PC-9 (cell line): Measurements from ENCODE around the gene LARP4B. TPM values are rescaled to one million over a fixed set of nuclear protein-coding genes. Genes with fewer than 3 reads are reported as not detected.

Experiments
- BruUV-seq: library from RNA; stranded (reverse); fragments of 400-500 nt; replicated peaks from 2 replicates; lab custom pipeline; 2021; lab: Mats Ljungman, UMichigan
- CTCF ChIA-PET: fragments of 300-600 bp; sonication (Branson Sonifier 250); formaldehyde crosslinking; loops from one replicate; lab custom pipeline; 2022; ENCODE audit warnings: antibody characterized with exemption; lab: Charles Lee
- POLR2A ChIA-PET: fragments of 300-600 bp; sonication (Branson Sonifier 250); formaldehyde crosslinking; loops from one replicate; lab custom pipeline; 2022; ENCODE audit warnings: antibody characterized with exemption; ENCODE audit not compliant: unreplicated experiment; lab: Charles Lee
- DNase-seq, 2 experiments: peaks; one replicate each; pipeline versions ENCODE4 v3.0.0 to v3.0.0-alpha.2; 2015 to 2022; ENCODE audit warnings: mixed read lengths in 1 of 2
- H2AFZ ChIP-seq: fragments of 200-600 bp; sonication (generic); 2 replicates; pipeline ENCODE4 v1.8.1; 2017; ENCODE audit warnings: antibody characterized with exemption
- H3F3A ChIP-seq: fragments of 200-600 bp; sonication (generic); 2 replicates; pipeline ENCODE4 v1.8.1; 2017; ENCODE audit warnings: antibody characterized with exemption, mild to moderate bottlenecking, low read depth; ENCODE audit not compliant: insufficient read depth
- H3K27ac ChIP-seq: fragments of 200-600 bp; sonication (generic); 2 replicates; pipeline ENCODE4 v1.6.1; 2016; ENCODE audit warnings: mixed run types
- H3K27me3 ChIP-seq: fragments of 200-600 bp; sonication (generic); 2 replicates; pipeline ENCODE4 v1.6.1; 2016; ENCODE audit warnings: low read depth, mixed run types; ENCODE audit not compliant: insufficient read depth
- H3K36me3 ChIP-seq: fragments of 200-600 bp; sonication (generic); 2 replicates; pipeline ENCODE4 v1.6.1; 2016; ENCODE audit warnings: low read depth, mixed run types
- H3K4me1 ChIP-seq: fragments of 200-600 bp; sonication (generic); replicated peaks from 2 replicates; pipeline ENCODE4 v1.6.1; 2016; ENCODE audit warnings: mixed run types; ENCODE audit not compliant: insufficient read depth
- H3K4me2 ChIP-seq: fragments of 200-600 bp; sonication (generic); 2 replicates; pipeline ENCODE4 v1.6.1; 2017; ENCODE audit warnings: mixed run types
- H3K4me3 ChIP-seq: fragments of 200-600 bp; sonication (generic); 2 replicates; pipeline ENCODE4 v1.6.1; 2016; ENCODE audit warnings: mixed run types
- H3K79me2 ChIP-seq: fragments of 200-600 bp; sonication (generic); 2 replicates; pipeline ENCODE4 v1.6.1; 2017; ENCODE audit warnings: low read depth, mixed run types
- H3K9me2 ChIP-seq: fragments of 200-600 bp; sonication (generic); 2 replicates; pipeline ENCODE4 v1.8.1; 2017; ENCODE audit warnings: mild to moderate bottlenecking; ENCODE audit not compliant: insufficient read depth
- H3K9me3 ChIP-seq: fragments of 200-600 bp; sonication (generic); 2 replicates; pipeline ENCODE4 v1.8.1; 2016; ENCODE audit warnings: low read depth; ENCODE audit not compliant: insufficient read depth
- H4K20me1 ChIP-seq: fragments of 200-600 bp; sonication (generic); 2 replicates; pipeline ENCODE4 v1.8.1; 2017; ENCODE audit not compliant: insufficient read depth
- EZH2 ChIP-seq: fragments of 200-600 bp; sonication (generic); IDR thresholded peaks from 2 replicates; pipeline ENCODE4 v1.8.0; 2017; ENCODE audit warnings: antibody characterized with exemption, low read depth
- intact Hi-C: fragments of 100-400 bp; cut with micrococcal nuclease; formaldehyde crosslinking; loops from one replicate; pipeline ENCODE4 v1.10.0; 2022; ENCODE audit not compliant: unreplicated experiment
- total RNA-seq: library from RNA; stranded (reverse); gene quantifications from 2 replicates; pipeline ENCODE4 v1.2.3, GENCODE V29; 2021
- TF ChIP-seq, protein P1 (sequence below): fragments of 200-600 bp; sonication (generic); conservative IDR thresholded peaks from 2 replicates; pipeline ENCODE4 v1.6.1; 2017; ENCODE audit warnings: mixed run types, antibody characterized with exemption, mild to moderate bottlenecking, moderate library complexity

LARP4B gene
- total RNA-seq, 1 experiment from 2014 or later = 93.4 TPM

- H3K79me2 ChIP-seq = 0 out of 2 replicates have a peak, but pooled peaks cover 7% of the 10 kb centered on the region
- DNase-seq = no peak
- ChIA-PET CTCF (no interaction called here), POLR2A (no interaction called here)
- H3K9me2 ChIP-seq = no peaks in the 10 kb centered on the region
- no peaks in the 10 kb centered on the region for H3K27me3 ChIP-seq
- no peak overlapping the region for H3K4me2 ChIP-seq
- no peak overlapping the region for H2AFZ ChIP-seq
- H3K4me1 ChIP-seq = no peaks in the 10 kb centered on the region
- TF ChIP-seq EZH2 = no peak
- TF ChIP-seq, protein P1, sequence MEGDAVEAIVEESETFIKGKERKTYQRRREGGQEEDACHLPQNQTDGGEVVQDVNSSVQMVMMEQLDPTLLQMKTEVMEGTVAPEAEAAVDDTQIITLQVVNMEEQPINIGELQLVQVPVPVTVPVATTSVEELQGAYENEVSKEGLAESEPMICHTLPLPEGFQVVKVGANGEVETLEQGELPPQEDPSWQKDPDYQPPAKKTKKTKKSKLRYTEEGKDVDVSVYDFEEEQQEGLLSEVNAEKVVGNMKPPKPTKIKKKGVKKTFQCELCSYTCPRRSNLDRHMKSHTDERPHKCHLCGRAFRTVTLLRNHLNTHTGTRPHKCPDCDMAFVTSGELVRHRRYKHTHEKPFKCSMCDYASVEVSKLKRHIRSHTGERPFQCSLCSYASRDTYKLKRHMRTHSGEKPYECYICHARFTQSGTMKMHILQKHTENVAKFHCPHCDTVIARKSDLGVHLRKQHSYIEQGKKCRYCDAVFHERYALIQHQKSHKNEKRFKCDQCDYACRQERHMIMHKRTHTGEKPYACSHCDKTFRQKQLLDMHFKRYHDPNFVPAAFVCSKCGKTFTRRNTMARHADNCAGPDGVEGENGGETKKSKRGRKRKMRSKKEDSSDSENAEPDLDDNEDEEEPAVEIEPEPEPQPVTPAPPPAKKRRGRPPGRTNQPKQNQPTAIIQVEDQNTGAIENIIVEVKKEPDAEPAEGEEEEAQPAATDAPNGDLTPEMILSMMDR = no peak
- H3F3A ChIP-seq = peaks cover 9% of the 10 kb centered on the region; the same call in 1 of the 2 replicates
- H4K20me1 ChIP-seq = peaks cover 19% of the 10 kb centered on the region
- no peak overlapping the region for H3K4me3 ChIP-seq
- intact Hi-C loops = no loop called here
- no peaks in the 10 kb centered on the region for H3K36me3 ChIP-seq
- no peaks in the 10 kb centered on the region for H3K9me3 ChIP-seq
- no peak overlapping the region for H3K27ac ChIP-seq
- BruUV-seq = no TSS peak
Measured at GRCh38 chr10:871951-872403, 59.5 kb downstream of the LARP4B start.

GRCh38 chr10:870564-871166 is 60.8 kb downstream of the LARP4B start:
- Histone ChIP-seq H3K4me2 (no peak overlapping the region), H2AFZ (no peak overlapping the region), H3F3A (peaks cover 6% of the 10 kb centered on the region; the same call in 1 of the 2 replicates), H3K36me3 (no peaks in the 10 kb centered on the region), H3K27ac (no peak overlapping the region), H3K4me1 (no peaks in the 10 kb centered on the region), H4K20me1 (peaks cover 19% of the 10 kb centered on the region), H3K9me3 (no peaks in the 10 kb centered on the region), H3K27me3 (no peaks in the 10 kb centered on the region), H3K79me2 (0 out of 2 replicates have a peak, but pooled peaks cover 7% of the 10 kb centered on the region), H3K4me3 (no peak overlapping the region), H3K9me2 (no peaks in the 10 kb centered on the region)
- ChIA-PET POLR2A (interaction anchor here (0.6 kb wide), 1 partner anchor 13 kb away, joined by 3 read pairs; no protein-coding TSS in a partner anchor), CTCF (no interaction called here)
- no peak for DNase-seq
- no TSS peak for BruUV-seq
- intact Hi-C loops = no loop called here
- no peak for TF ChIP-seq EZH2
- TF ChIP-seq, protein P1 = no peak

GRCh38 chr10:869171-869570 is 62.3 kb downstream of the LARP4B start:
- no peak overlapping the region for H3K4me3 ChIP-seq
- DNase-seq = no peak
- ChIA-PET POLR2A (no interaction called here), CTCF (no interaction called here)
- H3K9me3 ChIP-seq = no peaks in the 10 kb centered on the region
- H3F3A ChIP-seq = no peaks in the 10 kb centered on the region
- no peak overlapping the region for H3K27ac ChIP-seq
- H4K20me1 ChIP-seq = peaks cover 10% of the 10 kb centered on the region
- no peaks in the 10 kb centered on the region for H3K27me3 ChIP-seq
- H3K9me2 ChIP-seq = no peaks in the 10 kb centered on the region
- 0 out of 2 replicates have a peak, but pooled peaks cover 7% of the 10 kb centered on the region for H3K79me2 ChIP-seq
- no peak overlapping the region for H2AFZ ChIP-seq
- H3K36me3 ChIP-seq = no peaks in the 10 kb centered on the region
- H3K4me2 ChIP-seq = no peak overlapping the region
- TF ChIP-seq EZH2 = no peak
- TF ChIP-seq, protein P1 = no peak
- intact Hi-C loops = no loop called here
- no TSS peak for BruUV-seq
- no peaks in the 10 kb centered on the region for H3K4me1 ChIP-seq
